Psoas muscle (tissue), 8 donors: Measurements from ENCODE around the gene MAST4. TPM values are rescaled to one million over a fixed set of nuclear protein-coding genes. Genes with fewer than 3 reads are reported as not detected.

ENCODE experiments used
- ATAC-seq, 4 donors: fragments of 200-7000 bp; cut with Tn5 transposase; one replicate each; pipeline ENCODE4 v1.9.1; 2020; ENCODE audit warnings: moderate library complexity in 3 of 4, mild to moderate bottlenecking in 2 of 4
- DNase-seq, 2 donors: peaks; one replicate each; pipeline ENCODE4 v3.0.0-alpha.2; 2020
- H3K27ac ChIP-seq: fragments of 200-600 bp; one replicate; pipeline ENCODE4 v1.8.0; 2022
- H3K27me3 ChIP-seq, 3 donors: fragments of 200-600 bp in 1 of 3; one replicate each; pipeline versions ENCODE4 v1.6.1 to v1.8.0; 2013 to 2022; ENCODE audit warnings: low read length in 2 of 3, mild to moderate bottlenecking in 2 of 3, moderate library complexity in 1 of 3; ENCODE audit not compliant: insufficient read depth in 3 of 3
- H3K36me3 ChIP-seq, 2 donors: fragments of 200-600 bp in 1 of 2; one replicate each; pipeline versions ENCODE4 v1.6.1 to v1.8.0; 2013 to 2022; ENCODE audit warnings: low read depth in 1 of 2, mild to moderate bottlenecking in 1 of 2, moderate library complexity in 1 of 2; ENCODE audit not compliant: insufficient read depth in 1 of 2
- H3K4me1 ChIP-seq: fragments of 200-600 bp; one replicate; pipeline ENCODE4 v1.8.0; 2022
- H3K4me3 ChIP-seq: fragments of 200-600 bp; one replicate; pipeline ENCODE4 v1.8.0; 2022; ENCODE audit warnings: mild to moderate bottlenecking
- H3K9me3 ChIP-seq: fragments of 200-600 bp; one replicate; pipeline ENCODE4 v1.8.0; 2022
- CTCF ChIP-seq: fragments of 200-600 bp; IDR thresholded peaks from one replicate; pipeline ENCODE4 v1.8.0; 2022; ENCODE audit warnings: antibody characterized with exemption
- WGBS, 3 donors: extraction: QIAGEN DNeasy Blood & Tissue Kit; methylation state at CpG; one replicate each; pipeline versions ENCODE4 v1.1.6 to v1.1.7; 2013; 5-methylcytosine and 5-hydroxymethylcytosine counted together
- intact Hi-C, 2 donors: fragments of 100-400 bp; cut with DNase I; formaldehyde crosslinking; loops; one replicate each; pipeline versions ENCODE4 v1.11.0 to v1.14.2; 2022
- polyA plus RNA-seq, 3 donors: library from polyadenylated mRNA; stranded (reverse); fragments of 200-250 nt; gene quantifications; one replicate each; pipeline ENCODE4 v1.2.3, GENCODE V29; 2013
- total RNA-seq, 4 donors: library from RNA; stranded (reverse); fragmentation: NEBNext Ultra II Directional in 2 of 4; extraction: Animal tissue kit (Norgen Biotek cat#: 25700) in 2 of 4; gene quantifications; one replicate each; pipeline versions ENCODE4 v1.2.1 to v1.2.4, GENCODE V29; 2021 to 2023
- donor health status: healthy with polysubstance abuse.
- donor health status: DM: no; HTN: no; CAD: no; lungs with moderate emphysema.
- donor health status: Bipolar disorder and iron deficiency.
- donor health status: healthy.
- donor health status: DM: yes; HTN: yes; CAD: no.
- donor health status: DM: no; HTN: no; CAD: no.
- donor health status: DM: no; HTN: no; CAD: no.
- donor health status: DM: yes; HTN: yes; CAD: no.

Gene MAST4
- total and polyA plus RNA-seq, 7 donors: 3.2 to 123 (median 12.1) TPM

- no peak for TF ChIP-seq CTCF
- H3K4me1 ChIP-seq: peaks cover 58% of the 10 kb centered on the region
- intact Hi-C loops: no loop called here
- peak overlapping the region; percentile 58 for H3K27ac ChIP-seq
- ATAC-seq (no peak), DNase-seq (no peak)
- H3K36me3 ChIP-seq: no peaks in the 10 kb centered on the region
- no peak overlapping the region for H3K4me3 ChIP-seq
- H3K9me3 ChIP-seq: no peaks in the 10 kb centered on the region
- H3K27me3 ChIP-seq: no peaks in the 10 kb centered on the region
- 35 to 61% (median 42%) methylated on average over 3 of the region's 3 CpGs for whole genome bisulfite sequencing, 3 donors
These were observed 434.9 kb downstream of the MAST4 start for GRCh38 chr5:67031057-67031443.

GRCh38 chr5:67031692-67032091, 435.5 kb downstream of the MAST4 start:
- Histone ChIP-seq H3K4me1 (peaks cover 64% of the 10 kb centered on the region), H3K36me3 (no peaks in the 10 kb centered on the region), H3K4me3 (peak overlapping the region; percentile 26), H3K27ac (peak overlapping the region; percentile 58), H3K9me3 (no peaks in the 10 kb centered on the region), H3K27me3 (no peaks in the 10 kb centered on the region)
- DNase-seq (no peak), ATAC-seq (peak; percentile 53 to 69 (median 64))
- WGBS, 3 donors: 30 to 42% (median 40%) methylated on average over 3 of the region's 3 CpGs
- TF ChIP-seq CTCF: no peak
- intact Hi-C loops: no loop called here

GRCh38 chr5:67032921-67033664, 436.9 kb downstream of the MAST4 start:
- TF ChIP-seq CTCF: no peak
- Histone ChIP-seq H3K4me1 (peaks cover 78% of the 10 kb centered on the region), H3K27ac (peak overlapping the region; percentile 77), H3K27me3 (no peaks in the 10 kb centered on the region), H3K4me3 (peak overlapping the region; percentile 12), H3K36me3 (no peaks in the 10 kb centered on the region), H3K9me3 (no peaks in the 10 kb centered on the region)
- DNase-seq: no peak
- intact Hi-C loops: no loop called here
- no peak for ATAC-seq
- 68 to 95% (median 83%) methylated on average over 2 of the region's 2 CpGs for WGBS, 3 donors

- 59 to 82% (median 61%) methylated on average over 8 of the region's 8 CpGs for WGBS, 3 donors
- peak; percentile 68 to 88 (median 74) for ATAC-seq
- Histone ChIP-seq H3K36me3 (no peaks in the 10 kb centered on the region), H3K9me3 (no peaks in the 10 kb centered on the region), H3K4me1 (peaks cover 85% of the 10 kb centered on the region), H3K27me3 (no peaks in the 10 kb centered on the region), H3K4me3 (peak overlapping the region; percentile 12), H3K27ac (peak overlapping the region; percentile 77)
- intact Hi-C loops: no loop called here
- TF ChIP-seq CTCF: no peak
- no peak for DNase-seq
These were observed 437.9 kb downstream of the MAST4 start for GRCh38 chr5:67033880-67034651.
